Epithelial cell of proximal tubule (primary cell): ENCODE results near the gene PROX1. TPM values are rescaled to one million over a fixed set of nuclear protein-coding genes. Genes with fewer than 3 reads are reported as not detected.

Experiments used
- DNase-seq: peaks from one replicate; pipeline ENCODE4 v3.0.0-alpha.2; 2011; ENCODE audit warnings: low read depth
- H3K4me3 ChIP-seq: 2 replicates; pipeline ENCODE4 v1.5.1; 2011; ENCODE audit warnings: low read depth, mild to moderate bottlenecking, low read length
- CTCF ChIP-seq: conservative IDR thresholded peaks from 2 replicates; pipeline ENCODE4 v1.5.1; 2012; ENCODE audit warnings: low read depth, mild to moderate bottlenecking, low read length
- total RNA-seq: library from RNA; depleted of rRNA; stranded (reverse); fragments of >200 nt; gene quantifications from 2 replicates; pipeline ENCODE4 v1.2.3, GENCODE V29; 2015

PROX1 gene
- total RNA-seq, 1 donor from 2014 or later = 0.06 TPM

GRCh38 chr1:214066936-214067335 lies 79.2 kb downstream of the PROX1 start:
- DNase-seq = no peak
- TF ChIP-seq CTCF = no peak
- no peak overlapping the region for H3K4me3 ChIP-seq

- TF ChIP-seq CTCF = no peak
- DNase-seq = no peak
- H3K4me3 ChIP-seq = no peak overlapping the region
These were observed 79.6 kb downstream of the PROX1 start for GRCh38 chr1:214067397-214067796.

GRCh38 chr1:214067853-214068703 lies 80.3 kb downstream of the PROX1 start:
- DNase-seq = no peak
- TF ChIP-seq CTCF = no peak

GRCh38 chr1:214068979-214069378 lies 81.2 kb downstream of the PROX1 start:
- H3K4me3 ChIP-seq = no peak overlapping the region
- TF ChIP-seq CTCF = no peak
- no peak for DNase-seq

More at GRCh38 chr1:214067853-214068703, 80.3 kb downstream of the PROX1 start:
- no peak overlapping the region for H3K4me3 ChIP-seq

GRCh38 chr1:214071469-214071868 lies 83.7 kb downstream of the PROX1 start:
- no peak for DNase-seq
- TF ChIP-seq CTCF = no peak
- no peak overlapping the region for H3K4me3 ChIP-seq

GRCh38 chr1:214072426-214073157 lies 84.8 kb downstream of the PROX1 start:
- H3K4me3 ChIP-seq = no peak overlapping the region
- DNase-seq = no peak
- no peak for TF ChIP-seq CTCF
